OCI-LY7 (cell line): ENCODE results near the gene FKBP9.

Experiments
- CTCF ChIP-seq: fragments of 200-600 bp; sonication (generic); conservative IDR thresholded peaks from 2 replicates; pipeline ENCODE4 v1.5.1; 2014; ENCODE audit warnings: mild to moderate bottlenecking, antibody characterized with exemption, low read length, moderate library complexity, mixed read lengths
- EZH2phosphoT487 ChIP-seq: fragments of 200-600 bp; sonication (generic); IDR thresholded peaks from 2 replicates; pipeline ENCODE4 v1.6.1; 2018; ENCODE audit warnings: low read depth, borderline replicate concordance, mild to moderate bottlenecking, mixed run types, antibody characterized with exemption, low read length, moderate library complexity, mixed read lengths

- TF ChIP-seq CTCF (no peak), EZH2phosphoT487 (no peak)
Measured at GRCh38 chr7:33054261-33054964, 97.2 kb downstream of the FKBP9 start.
